ENCODE data around the gene CAMK2N2. TPM values are rescaled to one million over a fixed set of nuclear protein-coding genes. Genes with fewer than 3 reads are reported as not detected.

Gene CAMK2N2
- total and polyA plus RNA-seq, 9 of the 15 experiments (the other 6 are each of a cell fraction or from before 2014, with no cell fraction given): 0.08 to 0.22 (median 0.11) TPM; not detected in 5

DNA sequence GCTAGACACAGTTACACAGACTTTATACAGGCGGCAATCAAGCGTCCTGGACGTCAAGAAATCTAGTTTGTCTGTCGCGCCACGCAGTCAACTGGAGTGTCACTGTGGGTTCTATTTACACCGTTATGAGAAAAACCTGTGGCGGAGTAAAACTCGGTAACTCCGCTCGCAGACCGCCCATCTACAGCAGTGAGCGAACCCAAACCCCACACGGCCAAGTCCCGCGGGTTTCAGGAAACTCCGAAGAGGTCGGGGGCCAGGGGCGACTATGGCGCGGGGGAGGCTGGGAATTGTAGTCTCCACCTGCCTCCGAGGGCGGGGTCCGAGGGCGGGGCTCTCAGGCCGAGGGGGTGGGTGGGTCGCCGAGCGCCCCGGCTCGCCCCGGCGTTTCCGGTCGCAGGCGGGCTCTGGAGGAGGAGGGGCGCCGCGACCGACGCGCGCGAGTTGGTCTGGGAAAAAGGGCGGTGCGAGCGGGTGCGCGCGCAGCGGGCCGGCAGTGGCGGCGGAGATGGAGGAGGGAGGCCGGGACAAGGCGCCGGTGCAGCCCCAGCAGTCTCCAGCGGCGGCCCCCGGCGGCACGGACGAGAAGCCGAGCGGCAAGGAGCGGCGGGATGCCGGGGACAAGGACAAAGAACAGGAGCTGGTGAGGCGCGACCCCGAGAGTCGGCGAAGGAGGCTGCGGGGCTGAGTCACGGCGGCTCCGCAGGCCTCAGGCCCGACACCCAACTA is 37.6 kb upstream of the CAMK2N2 start, which contains the start of gene PSMD2 (continued):
- TF ChIP-seq, protein P1, sequence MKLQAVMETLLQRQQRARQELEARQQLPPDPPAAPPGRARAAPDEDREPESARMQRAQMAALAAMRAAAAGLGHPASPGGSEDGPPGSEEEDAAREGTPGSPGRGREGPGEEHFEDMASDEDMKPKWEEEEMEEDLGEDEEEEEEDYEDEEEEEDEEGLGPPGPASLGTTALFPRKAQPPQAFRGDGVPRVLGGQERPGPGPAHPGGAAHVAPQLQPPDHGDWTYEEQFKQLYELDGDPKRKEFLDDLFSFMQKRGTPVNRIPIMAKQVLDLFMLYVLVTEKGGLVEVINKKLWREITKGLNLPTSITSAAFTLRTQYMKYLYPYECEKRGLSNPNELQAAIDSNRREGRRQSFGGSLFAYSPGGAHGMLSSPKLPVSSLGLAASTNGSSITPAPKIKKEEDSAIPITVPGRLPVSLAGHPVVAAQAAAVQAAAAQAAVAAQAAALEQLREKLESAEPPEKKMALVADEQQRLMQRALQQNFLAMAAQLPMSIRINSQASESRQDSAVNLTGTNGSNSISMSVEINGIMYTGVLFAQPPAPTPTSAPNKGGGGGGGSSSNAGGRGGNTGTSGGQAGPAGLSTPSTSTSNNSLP (IDR thresholded peaks at IDR 0.05; ENCODE audit: borderline replicate concordance, low read depth, low read length): no peak
- TF ChIP-seq CC2D1A (IDR thresholded peaks at IDR 0.05): no peak
- no peak for TF ChIP-seq NFIX (CRISPR knock-in tag; IDR thresholded peaks at IDR 0.05; ENCODE audit: low read depth)
- TF ChIP-seq, protein P2, sequence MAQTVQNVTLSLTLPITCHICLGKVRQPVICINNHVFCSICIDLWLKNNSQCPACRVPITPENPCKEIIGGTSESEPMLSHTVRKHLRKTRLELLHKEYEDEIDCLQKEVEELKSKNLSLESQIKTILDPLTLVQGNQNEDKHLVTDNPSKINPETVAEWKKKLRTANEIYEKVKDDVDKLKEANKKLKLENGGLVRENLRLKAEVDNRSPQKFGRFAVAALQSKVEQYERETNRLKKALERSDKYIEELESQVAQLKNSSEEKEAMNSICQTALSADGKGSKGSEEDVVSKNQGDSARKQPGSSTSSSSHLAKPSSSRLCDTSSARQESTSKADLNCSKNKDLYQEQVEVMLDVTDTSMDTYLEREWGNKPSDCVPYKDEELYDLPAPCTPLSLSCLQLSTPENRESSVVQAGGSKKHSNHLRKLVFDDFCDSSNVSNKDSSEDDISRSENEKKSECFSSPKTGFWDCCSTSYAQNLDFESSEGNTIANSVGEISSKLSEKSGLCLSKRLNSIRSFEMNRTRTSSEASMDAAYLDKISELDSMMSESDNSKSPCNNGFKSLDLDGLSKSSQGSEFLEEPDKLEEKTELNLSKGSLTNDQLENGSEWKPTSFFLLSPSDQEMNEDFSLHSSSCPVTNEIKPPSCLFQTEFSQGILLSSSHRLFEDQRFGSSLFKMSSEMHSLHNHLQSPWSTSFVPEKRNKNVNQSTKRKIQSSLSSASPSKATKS (CRISPR knock-in tag; IDR thresholded peaks at IDR 0.05): no peak
- TF ChIP-seq, protein P3, sequence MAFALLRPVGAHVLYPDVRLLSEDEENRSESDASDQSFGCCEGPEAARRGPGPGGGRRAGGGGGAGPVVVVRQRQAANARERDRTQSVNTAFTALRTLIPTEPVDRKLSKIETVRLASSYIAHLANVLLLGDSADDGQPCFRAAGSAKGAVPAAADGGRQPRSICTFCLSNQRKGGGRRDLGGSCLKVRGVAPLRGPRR (CRISPR knock-in tag; IDR thresholded peaks at IDR 0.05): no peak
- no peak for TF ChIP-seq CBFA2T3 (IDR thresholded peaks at IDR 0.05)
- TF ChIP-seq, protein P4, sequence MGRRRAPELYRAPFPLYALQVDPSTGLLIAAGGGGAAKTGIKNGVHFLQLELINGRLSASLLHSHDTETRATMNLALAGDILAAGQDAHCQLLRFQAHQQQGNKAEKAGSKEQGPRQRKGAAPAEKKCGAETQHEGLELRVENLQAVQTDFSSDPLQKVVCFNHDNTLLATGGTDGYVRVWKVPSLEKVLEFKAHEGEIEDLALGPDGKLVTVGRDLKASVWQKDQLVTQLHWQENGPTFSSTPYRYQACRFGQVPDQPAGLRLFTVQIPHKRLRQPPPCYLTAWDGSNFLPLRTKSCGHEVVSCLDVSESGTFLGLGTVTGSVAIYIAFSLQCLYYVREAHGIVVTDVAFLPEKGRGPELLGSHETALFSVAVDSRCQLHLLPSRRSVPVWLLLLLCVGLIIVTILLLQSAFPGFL (CRISPR knock-in tag; IDR thresholded peaks at IDR 0.05): no peak
- TF ChIP-seq EP400 (IDR thresholded peaks at IDR 0.05): peak; percentile 29; the same call in 1 of the 2 replicates
- peak; percentile 40; the same call in 1 of the 2 replicates for TF ChIP-seq ZNF12 (CRISPR knock-in tag; IDR thresholded peaks at IDR 0.05)
- no peak for TF ChIP-seq HNRNPLL (IDR thresholded peaks at IDR 0.05; ENCODE audit: low read depth, low read length, poor library complexity, severe bottlenecking)
- no peak for TF ChIP-seq TEAD2 (tag; IDR thresholded peaks at IDR 0.05)
- TF ChIP-seq, protein P5, sequence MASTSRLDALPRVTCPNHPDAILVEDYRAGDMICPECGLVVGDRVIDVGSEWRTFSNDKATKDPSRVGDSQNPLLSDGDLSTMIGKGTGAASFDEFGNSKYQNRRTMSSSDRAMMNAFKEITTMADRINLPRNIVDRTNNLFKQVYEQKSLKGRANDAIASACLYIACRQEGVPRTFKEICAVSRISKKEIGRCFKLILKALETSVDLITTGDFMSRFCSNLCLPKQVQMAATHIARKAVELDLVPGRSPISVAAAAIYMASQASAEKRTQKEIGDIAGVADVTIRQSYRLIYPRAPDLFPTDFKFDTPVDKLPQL (IDR thresholded peaks at IDR 0.05; ENCODE audit: extremely low read depth, insufficient read length): no peak
- TF ChIP-seq, protein P6, sequence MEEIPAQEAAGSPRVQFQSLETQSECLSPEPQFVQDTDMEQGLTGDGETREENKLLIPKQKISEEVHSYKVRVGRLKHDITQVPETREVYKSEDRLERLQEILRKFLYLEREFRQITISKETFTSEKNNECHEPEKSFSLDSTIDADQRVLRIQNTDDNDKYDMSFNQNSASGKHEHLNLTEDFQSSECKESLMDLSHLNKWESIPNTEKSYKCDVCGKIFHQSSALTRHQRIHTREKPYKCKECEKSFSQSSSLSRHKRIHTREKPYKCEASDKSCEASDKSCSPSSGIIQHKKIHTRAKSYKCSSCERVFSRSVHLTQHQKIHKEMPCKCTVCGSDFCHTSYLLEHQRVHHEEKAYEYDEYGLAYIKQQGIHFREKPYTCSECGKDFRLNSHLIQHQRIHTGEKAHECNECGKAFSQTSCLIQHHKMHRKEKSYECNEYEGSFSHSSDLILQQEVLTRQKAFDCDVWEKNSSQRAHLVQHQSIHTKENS (CRISPR knock-in tag; IDR thresholded peaks at IDR 0.05): no peak
- TF ChIP-seq TAF1 (IDR thresholded peaks at IDR 0.05; ENCODE audit: control insufficient read depth, extremely low read depth, insufficient read depth, low read length, severe bottlenecking): peak; percentile 89
- 0 out of 2 replicates have a peak, but pooled peaks have one; percentile 47 for TF ChIP-seq ZNF76 (CRISPR knock-in tag; IDR thresholded peaks at IDR 0.05; ENCODE audit: borderline replicate concordance)
- no peak for TF ChIP-seq PRMT5 (CRISPR knock-in tag; IDR thresholded peaks at IDR 0.05)
- no peak for TF ChIP-seq RBM17 (IDR thresholded peaks at IDR 0.05; ENCODE audit: borderline replicate concordance, low read depth, low read length)
- TF ChIP-seq SRF (CRISPR knock-in tag; IDR thresholded peaks at IDR 0.05): no peak
- TF ChIP-seq FOS (IDR thresholded peaks at IDR 0.05; ENCODE audit: extremely low read depth, insufficient read length): no peak
- no peak for TF ChIP-seq HDAC2 (IDR thresholded peaks at IDR 0.05)

Data from K562 (cell line).